ENCODE measurements around the gene ZNF440. TPM values are rescaled to one million over a fixed set of nuclear protein-coding genes. Genes with fewer than 3 reads are reported as not detected.
"Not testable (repeated sequence)": the region's sequence is repeated elsewhere in the genome, so short reads cannot be mapped to it uniquely, and the experiment has no call there.

Gene ZNF440
- total RNA-seq (5.7 and 15.5 TPM in 2 replicates), polyA plus RNA-seq (5.7 and 7.0 TPM in 2 replicates)

GRCh38 chr19:11814029-11814699 lies at the start of gene ZNF440:
Gene ZNF440, plus strand, starts transcription at chr19:11814273. Its CDS starts 175 bp downstream, at chr19:11814448.
- H3K27ac ChIP-seq, result peak within 1 kb of the TSS; percentile 97
- peak within 1 kb of the TSS; percentile 65 for H3K4me3 ChIP-seq
- peak; percentile 95 to 98 for DNase-seq (ENCODE audit: low read depth in 1 of 2, low spot score in 1 of 2)
- no peak for TF ChIP-seq CTCF (IDR thresholded peaks at IDR 0.05; ENCODE audit: low read depth, low read length)
- H3K27me3 ChIP-seq, result no peaks in the 10 kb centered on the region
- no peaks in the 10 kb centered on the region for H3K36me3 ChIP-seq
- H3K4me1 ChIP-seq (ENCODE audit: low read depth), result no peaks in the 10 kb centered on the region
- H3K9me3 ChIP-seq (ENCODE audit: low read depth), result no peaks in the 10 kb centered on the region

- Histone ChIP-seq H3K9me3 (ENCODE audit: low read depth) (no peaks in the 10 kb centered on the region), H3K27ac (peak within 1 kb of the TSS; percentile 82), H3K27me3 (no peaks in the 10 kb centered on the region), H3K4me1 (ENCODE audit: low read depth) (no peaks in the 10 kb centered on the region), H3K36me3 (no peaks in the 10 kb centered on the region), H3K4me3 (peak within 1 kb of the TSS; percentile 63)
- DNase-seq (ENCODE audit: low read depth in 1 of 2, low spot score in 1 of 2), result peak; percentile 96 to 99
- TF ChIP-seq CTCF (IDR thresholded peaks at IDR 0.05; ENCODE audit: low read depth, low read length), result no peak
Observed at GRCh38 chr19:11766597-11767591, 47.2 kb upstream of the ZNF440 start, which contains the start of gene ZNF441. Gene ZNF441, plus strand, starts transcription at chr19:11767000. Its CDS starts 194 bp downstream, at chr19:11767194.

GRCh38 chr19:11767633-11768133 lies 46.4 kb upstream of the ZNF440 start:
- TF ChIP-seq CTCF (IDR thresholded peaks at IDR 0.05; ENCODE audit: low read depth, low read length), result no peak
- Histone ChIP-seq H3K9me3 (ENCODE audit: low read depth) (no peaks in the 10 kb centered on the region), H3K4me3 (peak overlapping the region; percentile 63), H3K36me3 (no peaks in the 10 kb centered on the region), H3K27me3 (no peaks in the 10 kb centered on the region), H3K27ac (peak overlapping the region; percentile 82), H3K4me1 (ENCODE audit: low read depth) (no peaks in the 10 kb centered on the region)
- peak; percentile 48 to 50 for DNase-seq (ENCODE audit: low read depth in 1 of 2, low spot score in 1 of 2)

DNA sequence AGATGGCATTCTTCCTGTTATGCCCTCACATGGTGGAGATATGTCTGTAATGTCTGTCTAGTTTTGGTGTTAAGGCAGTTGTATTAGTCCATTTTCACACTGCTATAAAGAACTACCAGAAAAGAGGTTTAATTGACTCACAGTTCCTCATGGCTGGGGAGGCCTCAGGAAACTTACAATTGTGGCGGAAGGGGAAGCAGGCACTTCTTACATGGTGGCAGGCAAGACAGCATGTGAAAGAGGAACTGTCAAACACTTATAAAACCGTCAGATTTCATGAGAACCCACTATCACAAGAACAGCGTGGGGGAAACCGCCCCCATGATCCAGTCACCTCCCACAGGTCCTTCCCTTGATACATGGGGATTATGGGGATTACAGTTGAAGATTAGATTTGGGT lies 44.1 kb upstream of the ZNF440 start:
- Histone ChIP-seq H3K27me3 (no peaks in the 10 kb centered on the region), H3K36me3 (no peaks in the 10 kb centered on the region), H3K4me3 (no peak overlapping the region), H3K4me1 (ENCODE audit: low read depth) (no peaks in the 10 kb centered on the region), H3K9me3 (ENCODE audit: low read depth) (no peaks in the 10 kb centered on the region), H3K27ac (no peak overlapping the region)
- no peak for DNase-seq (ENCODE audit: low read depth in 1 of 2, low spot score in 1 of 2)
- no peak for TF ChIP-seq CTCF (IDR thresholded peaks at IDR 0.05; ENCODE audit: low read depth, low read length)

DNA sequence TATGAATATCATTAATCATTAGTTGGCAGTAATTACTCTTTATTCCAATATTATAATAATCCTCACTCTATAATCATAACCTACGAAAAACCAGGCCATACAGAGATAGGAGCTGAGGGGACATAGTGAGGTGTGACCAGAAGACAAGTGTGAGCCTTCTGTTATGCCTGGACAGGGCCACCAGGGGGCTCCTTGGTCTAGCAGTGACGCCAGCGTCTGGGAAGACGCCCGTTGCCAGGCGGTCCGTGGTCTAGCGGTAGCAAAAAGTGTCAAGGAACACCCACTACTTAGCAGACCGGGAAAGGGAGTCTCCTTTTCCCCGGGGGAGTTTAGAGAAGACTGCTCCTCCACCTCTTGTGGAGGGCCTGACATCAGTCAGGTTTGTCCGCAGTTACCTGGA lies 42.6 kb upstream of the ZNF440 start:
- H3K27me3 ChIP-seq; DNase-seq (ENCODE audit: low read depth in 1 of 2, low spot score in 1 of 2); H3K4me3 ChIP-seq; H3K27ac ChIP-seq; H3K4me1 ChIP-seq (ENCODE audit: low read depth); H3K9me3 ChIP-seq (ENCODE audit: low read depth); H3K36me3 ChIP-seq: not testable (repeated sequence)

- H3K36me3 ChIP-seq, result peaks cover 14% of the 10 kb centered on the region
- H3K4me3 ChIP-seq; H3K9me3 ChIP-seq (ENCODE audit: low read depth); H3K27me3 ChIP-seq; DNase-seq (ENCODE audit: low read depth in 1 of 2, low spot score in 1 of 2); H3K4me1 ChIP-seq (ENCODE audit: low read depth); H3K27ac ChIP-seq: not testable (repeated sequence)
Observed at GRCh38 chr19:11776669-11777068, 37.4 kb upstream of the ZNF440 start.

All from cardiac muscle cell (in vitro differentiated cells and primary cell).